ENCODE results near the gene ZCCHC14.
"Not testable (repeated sequence)": the region's sequence is repeated elsewhere in the genome, so short reads cannot be mapped to it uniquely, and the experiment has no call there.

The ZCCHC14 gene

GRCh38 chr16:87387942-87388817 is 104.6 kb downstream of the ZCCHC14 start:
- Histone ChIP-seq H3K9me3 (ENCODE audit: control insufficient read depth, insufficient read depth, low read length) (no peaks in the 10 kb centered on the region), H3K36me3 (ENCODE audit: control insufficient read depth, insufficient read depth, low read length) (no peaks in the 10 kb centered on the region), H3K4me3 (ENCODE audit: low read depth, low read length) (peak overlapping the region; percentile 28), H3K9ac (ENCODE audit: low read depth, low read length) (peak overlapping the region; percentile 28), H3K27me3 (ENCODE audit: control insufficient read depth, insufficient read depth, low read length) (no peaks in the 10 kb centered on the region), H3K4me1 (ENCODE audit: control insufficient read depth, insufficient read depth, low read length) (peaks cover 4% of the 10 kb centered on the region)

GRCh38 chr16:87384875-87385167 is 108.0 kb downstream of the ZCCHC14 start:
- peak overlapping the region; percentile 78 for H3K4me3 ChIP-seq (ENCODE audit: low read depth, low read length)
- H3K27me3 ChIP-seq (ENCODE audit: control insufficient read depth, insufficient read depth, low read length); H3K9me3 ChIP-seq (ENCODE audit: control insufficient read depth, insufficient read depth, low read length); H3K36me3 ChIP-seq (ENCODE audit: control insufficient read depth, insufficient read depth, low read length); H3K9ac ChIP-seq (ENCODE audit: low read depth, low read length); H3K4me1 ChIP-seq (ENCODE audit: control insufficient read depth, insufficient read depth, low read length): not testable (repeated sequence)

- no peaks in the 10 kb centered on the region for H3K36me3 ChIP-seq (ENCODE audit: control insufficient read depth, insufficient read depth, low read length)
- peak overlapping the region; percentile 79 for H3K9ac ChIP-seq (ENCODE audit: low read depth, low read length)
- H3K27me3 ChIP-seq (ENCODE audit: control insufficient read depth, insufficient read depth, low read length) = no peaks in the 10 kb centered on the region
- H3K4me1 ChIP-seq (ENCODE audit: control insufficient read depth, insufficient read depth, low read length) = peaks cover 4% of the 10 kb centered on the region
- H3K4me3 ChIP-seq (ENCODE audit: low read depth, low read length) = peak overlapping the region; percentile 78
- no peaks in the 10 kb centered on the region for H3K9me3 ChIP-seq (ENCODE audit: control insufficient read depth, insufficient read depth, low read length)
Measured at GRCh38 chr16:87384162-87384874, 108.5 kb downstream of the ZCCHC14 start.

- H3K4me1 ChIP-seq (ENCODE audit: control insufficient read depth, insufficient read depth, low read length) = peaks cover 4% of the 10 kb centered on the region
- H3K4me3 ChIP-seq (ENCODE audit: low read depth, low read length) = peak within 1 kb of the TSS; percentile 78
- peak within 1 kb of the TSS; percentile 79 for H3K9ac ChIP-seq (ENCODE audit: low read depth, low read length)
- H3K36me3 ChIP-seq (ENCODE audit: control insufficient read depth, insufficient read depth, low read length) = no peaks in the 10 kb centered on the region
- H3K9me3 ChIP-seq (ENCODE audit: control insufficient read depth, insufficient read depth, low read length) = no peaks in the 10 kb centered on the region
- H3K27me3 ChIP-seq (ENCODE audit: control insufficient read depth, insufficient read depth, low read length) = no peaks in the 10 kb centered on the region
Measured at GRCh38 chr16:87383505-87384161, 109.2 kb downstream of the ZCCHC14 start, which contains the start of gene FBXO31. FBXO31 (minus strand) TSS chr16:87383776; CDS start chr16:87383744, 32 bp downstream.

- no peaks in the 10 kb centered on the region for H3K9me3 ChIP-seq (ENCODE audit: control insufficient read depth, insufficient read depth, low read length)
- H3K4me1 ChIP-seq (ENCODE audit: control insufficient read depth, insufficient read depth, low read length) = no peaks in the 10 kb centered on the region
- peak overlapping the region; percentile 58 for H3K4me3 ChIP-seq (ENCODE audit: low read depth, low read length)
- H3K9ac ChIP-seq (ENCODE audit: low read depth, low read length) = no peak overlapping the region
- H3K36me3 ChIP-seq (ENCODE audit: control insufficient read depth, insufficient read depth, low read length) = no peaks in the 10 kb centered on the region
- H3K27me3 ChIP-seq (ENCODE audit: control insufficient read depth, insufficient read depth, low read length) = no peaks in the 10 kb centered on the region
Measured at GRCh38 chr16:87382023-87382785, 110.6 kb downstream of the ZCCHC14 start.

GRCh38 chr16:87380881-87381280 is 111.9 kb downstream of the ZCCHC14 start:
- H3K9ac ChIP-seq (ENCODE audit: low read depth, low read length) = no peak overlapping the region
- no peak overlapping the region for H3K4me3 ChIP-seq (ENCODE audit: low read depth, low read length)
- no peaks in the 10 kb centered on the region for H3K4me1 ChIP-seq (ENCODE audit: control insufficient read depth, insufficient read depth, low read length)
- no peaks in the 10 kb centered on the region for H3K27me3 ChIP-seq (ENCODE audit: control insufficient read depth, insufficient read depth, low read length)
- no peaks in the 10 kb centered on the region for H3K36me3 ChIP-seq (ENCODE audit: control insufficient read depth, insufficient read depth, low read length)
- H3K9me3 ChIP-seq (ENCODE audit: control insufficient read depth, insufficient read depth, low read length) = no peaks in the 10 kb centered on the region

GRCh38 chr16:87380403-87380802 is 112.4 kb downstream of the ZCCHC14 start:
- H3K9ac ChIP-seq (ENCODE audit: low read depth, low read length) = no peak overlapping the region
- no peaks in the 10 kb centered on the region for H3K9me3 ChIP-seq (ENCODE audit: control insufficient read depth, insufficient read depth, low read length)
- H3K4me1 ChIP-seq (ENCODE audit: control insufficient read depth, insufficient read depth, low read length) = no peaks in the 10 kb centered on the region
- H3K36me3 ChIP-seq (ENCODE audit: control insufficient read depth, insufficient read depth, low read length) = no peaks in the 10 kb centered on the region
- H3K4me3 ChIP-seq (ENCODE audit: low read depth, low read length) = no peak overlapping the region
- H3K27me3 ChIP-seq (ENCODE audit: control insufficient read depth, insufficient read depth, low read length) = no peaks in the 10 kb centered on the region

- H3K9ac ChIP-seq (ENCODE audit: low read depth, low read length); H3K4me3 ChIP-seq (ENCODE audit: low read depth, low read length): not testable (repeated sequence)
Measured at GRCh38 chr16:87379312-87379752, 113.5 kb downstream of the ZCCHC14 start.

GRCh38 chr16:87376660-87377059 is 116.2 kb downstream of the ZCCHC14 start:
- H3K9ac ChIP-seq (ENCODE audit: low read depth, low read length) = no peak overlapping the region
- H3K36me3 ChIP-seq (ENCODE audit: control insufficient read depth, insufficient read depth, low read length) = no peaks in the 10 kb centered on the region

More at GRCh38 chr16:87379312-87379752, 113.5 kb downstream of the ZCCHC14 start:
- H3K4me1 ChIP-seq (ENCODE audit: control insufficient read depth, insufficient read depth, low read length); H3K27me3 ChIP-seq (ENCODE audit: control insufficient read depth, insufficient read depth, low read length); H3K36me3 ChIP-seq (ENCODE audit: control insufficient read depth, insufficient read depth, low read length); H3K9me3 ChIP-seq (ENCODE audit: control insufficient read depth, insufficient read depth, low read length): not testable (repeated sequence)

GRCh38 chr16:87375426-87376135 is 117.2 kb downstream of the ZCCHC14 start:
- Histone ChIP-seq H3K9ac (ENCODE audit: low read depth, low read length) (no peak overlapping the region), H3K36me3 (ENCODE audit: control insufficient read depth, insufficient read depth, low read length) (no peaks in the 10 kb centered on the region), H3K4me3 (ENCODE audit: low read depth, low read length) (no peak overlapping the region), H3K27me3 (ENCODE audit: control insufficient read depth, insufficient read depth, low read length) (no peaks in the 10 kb centered on the region), H3K9me3 (ENCODE audit: control insufficient read depth, insufficient read depth, low read length) (no peaks in the 10 kb centered on the region), H3K4me1 (ENCODE audit: control insufficient read depth, insufficient read depth, low read length) (no peaks in the 10 kb centered on the region)

More at GRCh38 chr16:87376660-87377059, 116.2 kb downstream of the ZCCHC14 start:
- Histone ChIP-seq H3K9me3 (ENCODE audit: control insufficient read depth, insufficient read depth, low read length) (no peaks in the 10 kb centered on the region), H3K4me1 (ENCODE audit: control insufficient read depth, insufficient read depth, low read length) (no peaks in the 10 kb centered on the region), H3K27me3 (ENCODE audit: control insufficient read depth, insufficient read depth, low read length) (no peaks in the 10 kb centered on the region), H3K4me3 (ENCODE audit: low read depth, low read length) (no peak overlapping the region)

- H3K27me3 ChIP-seq (ENCODE audit: control insufficient read depth, insufficient read depth, low read length) = no peaks in the 10 kb centered on the region
- H3K4me1 ChIP-seq (ENCODE audit: control insufficient read depth, insufficient read depth, low read length) = peaks cover under 1% of the 10 kb centered on the region
- no peaks in the 10 kb centered on the region for H3K9me3 ChIP-seq (ENCODE audit: control insufficient read depth, insufficient read depth, low read length)
- no peak overlapping the region for H3K4me3 ChIP-seq (ENCODE audit: low read depth, low read length)
- H3K9ac ChIP-seq (ENCODE audit: low read depth, low read length) = no peak overlapping the region
- no peaks in the 10 kb centered on the region for H3K36me3 ChIP-seq (ENCODE audit: control insufficient read depth, insufficient read depth, low read length)
Measured at GRCh38 chr16:87374313-87374712, 118.5 kb downstream of the ZCCHC14 start.

Data from iPS-15b (cell line).